Mucosa of descending colon (tissue), 3 donors: ENCODE results near the gene PPEF1. TPM values are rescaled to one million over a fixed set of nuclear protein-coding genes. Genes with fewer than 3 reads are reported as not detected.
"Not testable (repeated sequence)": the region's sequence is repeated elsewhere in the genome, so short reads cannot be mapped to it uniquely, and the experiment has no call there.

Experiments used
- ATAC-seq: fragments of 200-7000 bp; cut with Tn5 transposase; one replicate; pipeline ENCODE4 v1.9.1; 2020; ENCODE audit warnings: mild to moderate bottlenecking, moderate library complexity
- DNase-seq, 3 donors: peaks; one replicate each; pipeline ENCODE4 v3.0.0-alpha.2; 2020
- H3K36me3 ChIP-seq: fragments of 200-600 bp; one replicate; pipeline ENCODE4 v1.8.0; 2021; ENCODE audit warnings: low read depth, mild to moderate bottlenecking
- H3K4me1 ChIP-seq: fragments of 200-600 bp; one replicate; pipeline ENCODE4 v1.8.0; 2021; ENCODE audit warnings: low read depth, mild to moderate bottlenecking
- H3K4me3 ChIP-seq: fragments of 200-600 bp; one replicate; pipeline ENCODE4 v1.8.0; 2021; ENCODE audit warnings: mild to moderate bottlenecking
- H3K9me3 ChIP-seq: fragments of 200-600 bp; one replicate; pipeline ENCODE4 v1.8.0; 2021; ENCODE audit warnings: mild to moderate bottlenecking
- CTCF ChIP-seq: fragments of 200-600 bp; IDR thresholded peaks from one replicate; pipeline ENCODE4 v1.8.0; 2022; ENCODE audit warnings: antibody characterized with exemption, mild to moderate bottlenecking
- intact Hi-C, 2 donors: fragments of 100-400 bp; cut with DNase I in 1 of 2; cut with micrococcal nuclease in 1 of 2; formaldehyde crosslinking; loops; one replicate each; pipeline versions ENCODE4 v1.11.0 to v1.11.1; 2022; cut with DNase I, micrococcal nuclease
- total RNA-seq, 3 donors: library from RNA; stranded (reverse); fragmentation: NEBNext Ultra II Directional in 2 of 3; extraction: Animal tissue kit (Norgen Biotek cat#: 25700) in 2 of 3; gene quantifications; one replicate each; pipeline versions ENCODE4 v1.2.1 to v1.2.4, GENCODE V29; 2021 to 2023
- donor health status: DM: no; HTN: no; CAD: no; lungs with moderate emphysema.
- donor health status: DM: no; HTN: no; CAD: no.
- donor health status: DM: no; HTN: yes; CAD: no.

PPEF1 gene
- total RNA-seq, 3 donors from 2014 or later, result 0.22 to 0.24 TPM; not detected in 1

GRCh38 chrX:18725310-18725943 lies 18.0 kb downstream of the PPEF1 start:
- H3K9me3 ChIP-seq, result no peaks in the 10 kb centered on the region
- no peak for TF ChIP-seq CTCF
- no peak for DNase-seq
- ATAC-seq, result peak; percentile 14
- no peaks in the 10 kb centered on the region for H3K4me1 ChIP-seq
- intact Hi-C loops, result no loop called here
- H3K36me3 ChIP-seq, result no peaks in the 10 kb centered on the region
- H3K4me3 ChIP-seq, result no peak overlapping the region

- Histone ChIP-seq H3K36me3 (no peaks in the 10 kb centered on the region), H3K9me3 (no peaks in the 10 kb centered on the region), H3K4me3 (no peak overlapping the region), H3K4me1 (no peaks in the 10 kb centered on the region)
- no peak for ATAC-seq
- intact Hi-C loops, result no loop called here
- no peak for DNase-seq
- no peak for TF ChIP-seq CTCF
Measured at GRCh38 chrX:18733287-18733686, 25.8 kb downstream of the PPEF1 start.

- H3K4me3 ChIP-seq, H3K9me3 ChIP-seq, intact Hi-C loops, H3K36me3 ChIP-seq, ATAC-seq, H3K4me1 ChIP-seq: not testable (repeated sequence)
- peak in 1 of 3 donors; percentile 11 for DNase-seq
Measured at GRCh38 chrX:18739609-18740008, 32.2 kb downstream of the PPEF1 start.

GRCh38 chrX:18748499-18748898 lies 41.1 kb downstream of the PPEF1 start:
- no peaks in the 10 kb centered on the region for H3K36me3 ChIP-seq
- no peak for TF ChIP-seq CTCF
- H3K9me3 ChIP-seq, result no peaks in the 10 kb centered on the region
- ATAC-seq, result no peak
- no peaks in the 10 kb centered on the region for H3K4me1 ChIP-seq
- intact Hi-C loops, result no loop called here
- no peak for DNase-seq
- H3K4me3 ChIP-seq, result no peak overlapping the region

GRCh38 chrX:18753631-18754030 lies 46.2 kb downstream of the PPEF1 start:
- DNase-seq (no peak), ATAC-seq (no peak)
- H3K36me3 ChIP-seq, result no peaks in the 10 kb centered on the region
- H3K9me3 ChIP-seq, result no peaks in the 10 kb centered on the region
- TF ChIP-seq CTCF, result no peak
- intact Hi-C loops, result no loop called here
- H3K4me3 ChIP-seq, result no peak overlapping the region
- no peaks in the 10 kb centered on the region for H3K4me1 ChIP-seq

GRCh38 chrX:18755651-18756050 lies 48.2 kb downstream of the PPEF1 start:
- peak in 1 of 3 donors; percentile 1 for DNase-seq
- no peak for TF ChIP-seq CTCF
- Histone ChIP-seq H3K4me3 (no peak overlapping the region), H3K4me1 (no peaks in the 10 kb centered on the region), H3K9me3 (no peaks in the 10 kb centered on the region), H3K36me3 (no peaks in the 10 kb centered on the region)
- intact Hi-C loops, result no loop called here
- ATAC-seq, result no peak
